ENCODE measurements around the gene NCK2.
"Not testable (repeated sequence)": the region's sequence is repeated elsewhere in the genome, so short reads cannot be mapped to it uniquely, and the experiment has no call there.

NCK2 gene

GRCh38 chr2:105889046-105889445 lies 144.3 kb downstream of the NCK2 start:
- no peak for DNase-seq (ENCODE audit: low read depth, low spot score)

GRCh38 chr2:105890111-105890510 lies 145.4 kb downstream of the NCK2 start:
- DNase-seq (ENCODE audit: low read depth, low spot score) = no peak

DNA sequence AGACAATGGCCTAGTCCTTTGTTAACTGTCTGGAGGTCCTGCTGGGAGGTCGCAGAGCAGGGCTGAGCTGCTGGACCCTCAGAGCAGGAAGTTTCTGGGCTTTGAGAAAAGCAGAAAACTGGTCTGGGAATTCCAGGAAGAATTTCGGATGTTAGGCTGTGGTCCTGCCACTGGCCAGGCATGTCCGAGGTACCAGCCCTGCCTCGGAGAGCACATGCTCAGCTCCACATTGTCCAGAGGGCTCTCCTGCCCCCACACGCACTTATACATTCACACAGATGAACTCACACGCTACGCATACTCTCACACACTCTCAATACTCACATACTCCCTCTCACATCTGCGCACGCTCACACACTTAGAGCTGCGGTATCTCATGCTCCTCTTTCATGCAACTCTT lies 146.1 kb downstream of the NCK2 start:
- no peak for DNase-seq (ENCODE audit: low read depth, low spot score)

DNA sequence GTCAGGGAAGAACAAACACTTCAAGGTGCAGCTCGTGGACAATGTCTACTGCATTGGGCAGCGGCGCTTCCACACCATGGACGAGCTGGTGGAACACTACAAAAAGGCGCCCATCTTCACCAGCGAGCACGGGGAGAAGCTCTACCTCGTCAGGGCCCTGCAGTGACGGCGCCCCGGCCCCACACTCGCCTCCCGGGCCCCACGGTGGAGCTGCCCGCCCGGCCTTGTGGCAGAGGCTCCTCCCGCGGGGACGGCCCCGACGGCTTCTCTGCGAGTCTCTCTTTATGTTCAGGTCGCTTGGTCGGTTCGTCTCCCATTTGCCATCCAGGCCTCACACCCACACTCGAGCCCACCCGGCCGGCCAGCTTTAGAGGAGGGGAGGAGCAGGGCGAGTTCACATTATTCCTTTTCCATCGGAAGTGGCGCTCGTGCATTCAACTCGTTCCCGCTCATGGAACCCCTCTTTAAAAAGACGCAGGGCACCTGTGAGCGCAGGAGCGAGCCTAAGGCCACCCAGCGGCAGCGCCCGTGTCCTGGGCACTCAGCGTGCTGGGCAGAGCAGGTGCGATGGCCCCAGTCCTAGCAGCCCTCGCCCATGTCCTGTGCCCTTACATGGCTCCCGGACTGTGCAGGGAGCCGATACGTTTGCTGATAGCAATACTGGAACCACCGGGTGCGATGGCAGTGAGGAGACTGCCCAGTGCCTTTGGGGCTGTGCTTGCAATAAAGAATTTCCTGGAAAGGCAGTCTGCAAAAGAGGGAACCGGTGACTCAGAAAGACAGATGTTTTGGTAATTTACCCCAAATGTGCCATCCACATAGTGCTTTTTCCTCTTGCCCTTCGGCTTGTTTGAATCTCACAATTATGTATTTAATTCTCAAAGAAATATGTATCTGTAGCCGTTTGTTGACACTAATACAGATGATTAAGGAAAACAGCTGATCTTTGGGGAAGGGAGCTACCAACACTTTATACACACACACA lies 148.6 kb downstream of the NCK2 start:
- no peak for DNase-seq (ENCODE audit: low read depth, low spot score)

GRCh38 chr2:105894327-105894944 lies 149.7 kb downstream of the NCK2 start:
- no peak for DNase-seq (ENCODE audit: low read depth, low spot score)

DNA sequence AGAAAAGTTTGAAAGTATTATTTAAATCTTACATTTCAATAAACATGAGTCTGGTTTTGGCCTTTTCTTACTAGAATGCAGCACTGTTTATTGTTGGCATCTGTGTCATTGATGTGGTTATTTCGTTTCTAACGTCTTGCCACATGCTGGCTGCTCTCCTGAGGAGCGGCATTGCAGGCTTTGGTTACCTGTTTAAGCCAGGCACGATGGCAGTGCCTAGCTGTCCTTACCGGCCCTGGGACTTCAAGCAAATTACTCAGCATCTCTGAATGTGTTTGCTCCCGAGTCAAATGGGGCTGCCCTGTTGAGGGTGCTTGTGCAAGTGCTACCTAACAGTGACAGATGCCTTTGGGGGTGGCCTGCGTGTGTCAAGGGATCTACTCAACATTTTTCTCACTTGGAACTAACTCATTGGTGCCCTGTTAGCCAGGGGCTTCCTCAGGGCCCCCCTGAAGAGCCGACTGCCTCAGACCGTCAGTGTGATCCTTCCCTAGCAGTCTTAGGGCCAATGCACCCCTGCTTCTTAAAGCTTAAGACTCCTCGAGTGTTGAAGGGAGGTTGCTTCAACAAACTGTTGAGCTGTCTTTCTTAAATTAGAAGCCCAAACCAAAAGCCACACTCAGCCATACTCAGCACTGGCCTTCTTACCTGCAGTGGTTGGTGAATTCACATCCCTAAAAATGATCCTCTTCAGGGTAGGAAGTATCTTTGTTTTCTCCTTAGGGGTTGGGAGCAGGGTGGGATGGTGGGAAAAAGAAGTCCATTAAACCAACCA lies 151.5 kb downstream of the NCK2 start:
- no peak for DNase-seq (ENCODE audit: low read depth, low spot score)

GRCh38 chr2:105896765-105897163 lies 152.1 kb downstream of the NCK2 start:
- no peak for DNase-seq (ENCODE audit: low read depth, low spot score)

DNA sequence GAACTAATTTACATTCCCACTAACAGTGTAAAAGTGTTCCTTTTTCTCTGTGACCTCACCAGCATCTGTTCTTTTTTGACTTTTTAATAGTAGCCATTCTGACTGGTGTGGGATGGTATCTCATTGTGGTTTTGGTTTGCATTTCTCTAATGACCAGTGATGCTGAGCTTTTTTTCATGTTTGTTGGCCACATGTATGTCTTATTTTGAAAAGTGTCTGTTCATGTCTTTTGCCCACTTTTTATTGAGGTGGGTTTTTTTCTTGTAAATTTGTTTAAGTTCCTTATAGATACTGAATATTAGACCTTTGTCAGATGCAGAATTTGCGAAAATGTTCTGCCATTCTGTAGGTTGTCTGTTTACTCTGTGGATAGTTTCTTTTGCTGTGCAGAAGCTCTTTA lies 153.0 kb downstream of the NCK2 start:
- not testable (repeated sequence) for DNase-seq (ENCODE audit: low read depth, low spot score)

GRCh38 chr2:105903051-105903674 lies 158.5 kb downstream of the NCK2 start:
- no peak for DNase-seq (ENCODE audit: low read depth, low spot score)

DNA sequence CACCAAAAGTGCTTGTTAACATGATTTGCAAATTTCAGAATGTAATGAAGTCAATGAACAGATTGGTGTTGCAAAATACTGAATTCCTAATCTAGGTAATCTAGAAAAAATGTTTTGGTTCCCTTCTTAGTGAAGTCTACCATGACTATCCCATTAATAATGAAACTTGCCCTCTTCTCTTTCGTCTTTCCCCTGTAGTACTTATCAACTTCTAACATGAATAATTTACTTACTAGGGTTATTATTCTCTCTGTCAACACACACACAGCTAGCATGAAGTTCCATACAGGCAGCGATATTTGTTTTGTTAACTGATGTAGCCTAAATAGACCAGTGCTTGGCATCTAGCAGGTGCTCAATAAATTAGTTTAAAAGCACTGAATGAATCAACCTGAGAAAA lies 160.2 kb downstream of the NCK2 start:
- no peak for DNase-seq (ENCODE audit: low read depth, low spot score)

GRCh38 chr2:105906481-105906880 lies 161.8 kb downstream of the NCK2 start:
- no peak for DNase-seq (ENCODE audit: low read depth, low spot score)

GRCh38 chr2:105907184-105907583 lies 162.5 kb downstream of the NCK2 start:
- DNase-seq (ENCODE audit: low read depth, low spot score) = no peak

DNA sequence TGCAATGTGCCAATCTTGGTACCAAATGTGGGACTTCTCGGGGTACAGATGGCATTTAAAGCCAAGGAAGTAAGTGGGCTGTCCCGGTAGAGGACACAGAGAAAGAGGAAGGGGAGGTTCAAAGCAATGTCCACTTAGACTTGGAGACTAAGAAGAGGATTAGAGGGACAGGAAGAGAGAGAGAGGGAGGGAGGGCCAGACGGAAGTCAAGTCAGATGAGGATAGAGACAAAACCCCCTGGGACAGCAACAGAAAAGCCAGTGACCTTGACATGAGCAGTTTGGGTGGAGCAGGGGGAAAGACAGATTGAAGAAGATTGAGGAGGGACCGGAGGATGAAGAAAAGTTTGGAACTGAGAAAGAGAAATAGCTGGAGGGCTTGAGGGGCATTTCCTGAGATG lies 164.5 kb downstream of the NCK2 start:
- no peak for DNase-seq (ENCODE audit: low read depth, low spot score)

DNA sequence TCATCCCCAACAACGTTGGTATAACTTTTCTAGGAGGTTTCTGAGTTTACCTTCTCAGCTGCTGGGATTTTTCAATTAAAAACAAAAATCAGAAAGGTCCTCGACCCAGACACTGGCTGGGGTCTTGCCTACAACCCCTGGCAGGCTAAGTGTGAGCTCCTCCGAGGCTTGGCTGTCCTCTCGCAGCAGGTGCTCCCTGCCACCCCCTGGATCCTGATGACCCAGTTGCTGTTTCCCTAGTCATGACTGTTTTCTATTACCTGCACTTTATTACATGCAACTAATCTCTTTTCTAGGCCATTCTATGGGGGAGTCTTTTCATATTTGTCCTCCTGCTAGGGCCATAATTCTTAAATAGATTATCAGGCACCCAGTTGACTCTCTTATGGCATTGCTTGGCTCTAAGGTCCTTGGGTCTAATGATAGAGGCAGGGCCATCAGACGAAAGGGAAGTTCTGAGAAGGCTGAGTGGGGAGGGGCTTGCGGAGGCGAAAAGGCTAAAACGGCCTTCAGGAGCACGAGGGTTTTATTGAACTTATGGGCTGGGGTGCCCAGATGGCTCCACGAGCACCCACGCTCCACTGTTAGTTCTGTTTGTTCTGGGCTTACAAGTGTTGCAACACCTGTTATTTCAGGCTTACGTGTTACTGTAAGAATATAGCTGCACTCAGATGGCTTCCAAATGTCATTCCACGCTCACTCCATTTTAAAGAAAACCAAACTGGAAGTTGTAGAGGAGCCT lies 166.0 kb downstream of the NCK2 start:
- DNase-seq (ENCODE audit: low read depth, low spot score) = no peak

GRCh38 chr2:105911425-105911824 lies 166.7 kb downstream of the NCK2 start:
- DNase-seq (ENCODE audit: low read depth, low spot score) = no peak

- no peak for DNase-seq (ENCODE audit: low read depth, low spot score)
Observed at GRCh38 chr2:105912081-105912480, 167.4 kb downstream of the NCK2 start.

DNA sequence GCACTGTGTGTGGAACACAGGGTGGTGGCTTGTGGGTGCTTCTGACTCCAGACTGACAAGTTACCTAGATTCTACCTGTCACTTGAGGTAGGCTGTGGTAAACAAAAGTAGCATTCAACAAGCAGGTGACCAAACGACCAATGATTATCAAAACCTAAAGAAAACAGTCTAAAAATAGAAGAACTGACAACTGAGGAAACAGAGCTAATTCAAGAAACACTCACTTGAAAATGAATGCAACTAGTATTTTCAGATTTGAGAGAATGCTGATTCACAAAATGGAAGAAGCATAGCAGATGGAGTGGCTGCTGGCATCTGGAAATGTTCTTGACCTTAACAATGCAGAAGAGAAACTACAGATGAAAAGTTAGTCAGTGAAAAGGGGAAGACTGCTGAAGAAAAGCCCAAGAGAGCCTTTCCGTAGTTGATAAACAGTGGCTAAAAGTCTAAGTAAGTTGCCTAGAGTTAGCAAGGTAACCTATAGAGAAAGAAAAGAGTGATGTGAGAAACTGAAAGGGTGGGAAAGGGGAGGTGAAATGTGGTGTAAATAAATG lies 170.4 kb downstream of the NCK2 start:
- DNase-seq (ENCODE audit: low read depth, low spot score) = no peak

GRCh38 chr2:105917226-105917625 lies 172.5 kb downstream of the NCK2 start:
- DNase-seq (ENCODE audit: low read depth, low spot score) = no peak

- DNase-seq (ENCODE audit: low read depth, low spot score) = no peak
Observed at GRCh38 chr2:105917688-105918087, 173.0 kb downstream of the NCK2 start.

GRCh38 chr2:105919191-105919811 lies 174.6 kb downstream of the NCK2 start:
- no peak for DNase-seq (ENCODE audit: low read depth, low spot score)

Data from smooth muscle cell of the brain vasculature (primary cell).